ENCODE measurements around the gene RPA3.

RPA3 gene

DNA sequence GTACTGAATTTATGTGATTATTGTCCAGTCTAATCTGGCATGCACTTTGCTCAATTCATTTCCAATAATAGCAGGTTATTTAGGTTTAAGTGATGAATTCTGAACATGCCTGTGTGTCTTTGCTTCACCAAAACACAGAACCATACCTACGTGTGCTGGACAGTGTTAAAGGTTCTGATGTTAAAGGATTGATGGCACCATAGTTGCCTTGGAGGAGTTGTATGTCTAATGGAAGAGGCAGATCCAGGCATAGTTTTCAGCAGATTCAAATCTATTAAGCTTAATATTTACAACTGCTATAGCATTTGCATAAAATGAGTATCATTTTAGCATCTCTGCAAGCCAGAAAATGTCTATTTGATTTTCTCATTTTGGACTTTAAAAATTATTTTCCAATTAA lies 105.9 kb downstream of the RPA3 start:
- no peak for DNase-seq (ENCODE audit: low read depth in 1 of 2, low spot score in 1 of 2)

DNA sequence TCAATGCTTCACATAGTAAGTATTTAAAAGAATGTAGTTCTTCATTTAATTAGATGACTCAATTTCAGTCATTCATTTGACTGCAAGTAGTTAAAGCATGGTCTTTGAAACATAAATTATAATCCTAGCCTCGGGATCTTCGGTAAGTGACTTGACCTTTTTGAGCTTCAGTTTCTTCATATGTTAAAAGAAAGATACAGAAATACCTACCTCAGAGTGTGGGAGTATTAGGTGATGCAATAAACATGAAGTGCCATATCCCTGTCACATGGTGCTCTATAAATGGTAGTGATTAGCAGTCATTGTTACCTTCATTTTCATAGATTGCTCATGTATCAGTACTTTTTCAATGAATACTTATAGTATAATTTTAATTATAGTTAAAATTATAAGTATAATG lies 109.1 kb downstream of the RPA3 start:
- DNase-seq (ENCODE audit: low read depth in 1 of 2, low spot score in 1 of 2), result no peak

DNA sequence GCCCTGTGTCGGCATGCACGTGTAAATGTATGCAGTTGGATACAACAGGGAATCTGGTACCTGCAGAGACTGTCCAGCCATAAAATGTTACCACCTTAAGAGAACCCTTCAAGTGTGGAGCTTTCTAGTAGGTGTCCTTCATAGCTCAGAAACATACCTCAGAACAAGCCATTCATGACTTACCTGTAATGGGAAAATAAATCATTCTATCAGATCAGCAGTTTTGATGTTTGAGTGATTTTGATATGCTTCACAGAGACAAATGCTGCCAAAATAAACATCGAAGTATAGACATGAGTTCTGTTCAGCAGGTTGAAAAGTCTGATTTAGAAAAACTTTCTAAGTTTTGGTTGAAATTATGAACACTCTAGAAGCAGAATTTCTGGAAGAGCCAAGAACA lies 111.4 kb downstream of the RPA3 start:
- no peak for DNase-seq (ENCODE audit: low read depth in 1 of 2, low spot score in 1 of 2)

DNA sequence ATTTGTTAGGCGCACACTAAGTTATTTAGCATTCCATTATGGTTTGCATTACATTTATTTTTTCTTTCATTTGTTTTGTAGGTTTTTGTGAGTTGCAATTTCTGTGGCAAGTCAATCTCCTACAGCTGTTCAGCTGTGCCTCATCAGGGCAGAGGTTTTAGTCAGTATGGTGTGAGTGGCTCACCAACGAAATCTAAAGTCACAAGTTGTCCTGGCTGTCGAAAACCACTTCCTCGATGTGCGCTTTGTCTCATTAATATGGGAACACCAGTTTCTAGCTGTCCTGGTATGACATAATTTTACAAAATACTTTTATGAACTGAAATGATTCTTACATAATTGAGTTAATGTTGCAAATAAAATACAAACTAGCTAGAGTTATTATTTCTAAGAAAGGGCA lies 122.2 kb downstream of the RPA3 start:
- no peak for DNase-seq (ENCODE audit: low read depth in 1 of 2, low spot score in 1 of 2)

DNA sequence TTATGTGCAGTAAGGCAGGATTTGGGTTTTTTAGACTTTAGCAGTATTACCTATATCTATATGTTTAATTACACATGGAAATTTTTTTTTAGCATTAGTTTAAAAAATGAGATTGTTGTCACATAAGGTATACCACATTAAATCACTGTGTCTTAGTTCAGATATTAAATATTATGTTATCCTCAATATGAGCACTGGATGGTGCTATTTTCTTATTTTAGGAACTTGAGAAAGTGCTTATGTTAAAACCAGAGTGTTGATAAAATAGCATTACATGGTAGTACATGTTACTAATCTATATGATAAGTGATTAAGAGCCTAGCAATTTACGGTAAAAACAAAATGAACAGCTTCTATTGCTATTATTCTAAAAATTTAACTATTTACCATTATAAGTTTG lies 123.0 kb downstream of the RPA3 start:
- no peak for DNase-seq (ENCODE audit: low read depth in 1 of 2, low spot score in 1 of 2)
